ENCODE measurements around the gene UTP11. TPM values are rescaled to one million over a fixed set of nuclear protein-coding genes. Genes with fewer than 3 reads are reported as not detected.

The UTP11 gene
- total RNA-seq, 2 experiments from 2014 or later = 40.1 to 43.8 TPM

- no TSS peak for BruUV-seq (replicated peaks)
- Histone ChIP-seq H2AFZ (ENCODE audit: low read length) (no peak overlapping the region), H3K4me3 (ENCODE audit: low read depth, low read length, poor library complexity, severe bottlenecking) (no peak overlapping the region), H3K36me3 (ENCODE audit: insufficient read depth, low read length) (no peaks in the 10 kb centered on the region), H3K9me3 (ENCODE audit: low read length) (no peaks in the 10 kb centered on the region), H3K27ac (ENCODE audit: low read depth, low read length, poor library complexity, severe bottlenecking) (no peak overlapping the region), H3K4me2 (ENCODE audit: low read length) (no peak overlapping the region), H3K9me2 (ENCODE audit: insufficient read depth, low read length) (no peaks in the 10 kb centered on the region), H3K4me1 (ENCODE audit: insufficient read depth, low read length, poor library complexity, severe bottlenecking) (peaks cover 17% of the 10 kb centered on the region), H3K79me2 (ENCODE audit: insufficient read depth, low read depth, low read length) (no peaks in the 10 kb centered on the region), H4K20me1 (ENCODE audit: insufficient read depth, low read length) (no peaks in the 10 kb centered on the region)
- intact Hi-C loops (cut with micrococcal nuclease; ENCODE audit: unreplicated experiment) = no loop called here
- DNase-seq (ENCODE audit: low spot score) = no peak
- no peak for TF ChIP-seq CTCF (conservative IDR thresholded peaks at IDR 0.05; ENCODE audit: low read length)
- no peak for TF ChIP-seq EZH2phosphoT487 (IDR thresholded peaks at IDR 0.05; ENCODE audit: borderline replicate concordance, low read depth, low read length)
- CTCF ChIA-PET (ENCODE audit: unreplicated experiment) = no interaction called here
- POLR2A ChIA-PET = interaction anchor here (0.6 kb wide), 1 partner anchor 184 kb away, joined by 5 read pairs; no protein-coding TSS in a partner anchor
Observed at GRCh38 chr1:38055965-38056364, 43.4 kb downstream of the UTP11 start.

- Histone ChIP-seq H3K27ac (ENCODE audit: low read depth, low read length, poor library complexity, severe bottlenecking) (no peak overlapping the region), H3K4me3 (ENCODE audit: low read depth, low read length, poor library complexity, severe bottlenecking) (no peak overlapping the region), H3K79me2 (ENCODE audit: insufficient read depth, low read depth, low read length) (no peaks in the 10 kb centered on the region), H3K9me3 (ENCODE audit: low read length) (no peaks in the 10 kb centered on the region), H2AFZ (ENCODE audit: low read length) (no peak overlapping the region), H3K4me1 (ENCODE audit: insufficient read depth, low read length, poor library complexity, severe bottlenecking) (no peaks in the 10 kb centered on the region), H3K9me2 (ENCODE audit: insufficient read depth, low read length) (no peaks in the 10 kb centered on the region), H3K4me2 (ENCODE audit: low read length) (no peak overlapping the region), H3K36me3 (ENCODE audit: insufficient read depth, low read length) (no peaks in the 10 kb centered on the region), H4K20me1 (ENCODE audit: insufficient read depth, low read length) (no peaks in the 10 kb centered on the region)
- ChIA-PET CTCF (ENCODE audit: unreplicated experiment) (no interaction called here), POLR2A (no interaction called here)
- DNase-seq (ENCODE audit: low spot score) = no peak
- intact Hi-C loops (cut with micrococcal nuclease; ENCODE audit: unreplicated experiment) = no loop called here
- no TSS peak for BruUV-seq (replicated peaks)
- TF ChIP-seq EZH2phosphoT487 (IDR thresholded peaks at IDR 0.05; ENCODE audit: borderline replicate concordance, low read depth, low read length) = no peak
- TF ChIP-seq CTCF (conservative IDR thresholded peaks at IDR 0.05; ENCODE audit: low read length) = no peak
Observed at GRCh38 chr1:38059635-38060250, 47.2 kb downstream of the UTP11 start.

- no peaks in the 10 kb centered on the region for H4K20me1 ChIP-seq (ENCODE audit: insufficient read depth, low read length)
- H3K4me1 ChIP-seq (ENCODE audit: insufficient read depth, low read length, poor library complexity, severe bottlenecking) = no peaks in the 10 kb centered on the region
- DNase-seq (ENCODE audit: low spot score) = no peak
- TF ChIP-seq CTCF (conservative IDR thresholded peaks at IDR 0.05; ENCODE audit: low read length) = no peak
- TF ChIP-seq EZH2phosphoT487 (IDR thresholded peaks at IDR 0.05; ENCODE audit: borderline replicate concordance, low read depth, low read length) = no peak
- no peak overlapping the region for H3K27ac ChIP-seq (ENCODE audit: low read depth, low read length, poor library complexity, severe bottlenecking)
- H3K4me2 ChIP-seq (ENCODE audit: low read length) = no peak overlapping the region
- no peak overlapping the region for H2AFZ ChIP-seq (ENCODE audit: low read length)
- no peaks in the 10 kb centered on the region for H3K9me3 ChIP-seq (ENCODE audit: low read length)
- no peak overlapping the region for H3K4me3 ChIP-seq (ENCODE audit: low read depth, low read length, poor library complexity, severe bottlenecking)
- no peaks in the 10 kb centered on the region for H3K36me3 ChIP-seq (ENCODE audit: insufficient read depth, low read length)
- ChIA-PET CTCF (ENCODE audit: unreplicated experiment) (no interaction called here), POLR2A (no interaction called here)
- intact Hi-C loops (cut with micrococcal nuclease; ENCODE audit: unreplicated experiment) = no loop called here
- BruUV-seq (replicated peaks) = no TSS peak
- H3K9me2 ChIP-seq (ENCODE audit: insufficient read depth, low read length) = no peaks in the 10 kb centered on the region
- H3K79me2 ChIP-seq (ENCODE audit: insufficient read depth, low read depth, low read length) = no peaks in the 10 kb centered on the region
Observed at GRCh38 chr1:38060498-38060897, 48.0 kb downstream of the UTP11 start.

Data from OCI-LY7 (cell line).